Suprapubic skin (tissue), 4 donors: ENCODE data around the gene STPG1. TPM values are rescaled to one million over a fixed set of nuclear protein-coding genes. Genes with fewer than 3 reads are reported as not detected.
A peak's percentile ranks its signal among the peaks of the same experiment; 100 is the strongest.

Experiments used
- DNase-seq, 2 donors: peaks; one replicate each; pipeline ENCODE4 v3.0.0-alpha.2; 2019; ENCODE audit warnings: low spot score in 2 of 2
- H3K27ac ChIP-seq: fragments of 200-600 bp; sonication (generic); one replicate; pipeline ENCODE4 v1.5.1; 2019
- H3K27me3 ChIP-seq: fragments of 200-600 bp; sonication (generic); one replicate; pipeline ENCODE4 v1.5.1; 2019
- H3K36me3 ChIP-seq: fragments of 200-600 bp; sonication (generic); one replicate; pipeline ENCODE4 v1.5.1; 2019
- H3K4me1 ChIP-seq: fragments of 200-600 bp; sonication (generic); one replicate; pipeline ENCODE4 v1.5.1; 2019
- H3K4me3 ChIP-seq: fragments of 200-600 bp; sonication (generic); one replicate; pipeline ENCODE4 v1.5.1; 2019; ENCODE audit warnings: mild to moderate bottlenecking
- H3K9me3 ChIP-seq: fragments of 200-600 bp; sonication (generic); one replicate; pipeline ENCODE4 v1.5.1; 2019
- EP300 ChIP-seq: sonication (generic); formaldehyde crosslinking; IDR thresholded peaks from one replicate; pipeline ENCODE4 v1.6.1; 2017; ENCODE audit warnings: antibody characterized with exemption
- POLR2A ChIP-seq, 2 donors: fragments of 450-650 bp; IDR thresholded peaks; one replicate each; pipeline ENCODE4 v1.6.1; 2017; ENCODE audit warnings: antibody characterized with exemption in 2 of 2, mild to moderate bottlenecking in 2 of 2, moderate library complexity in 2 of 2
- POLR2AphosphoS5 ChIP-seq, 3 donors: sonication (generic); formaldehyde crosslinking; IDR thresholded peaks; one replicate each; pipeline ENCODE4 v1.6.1; 2017; ENCODE audit warnings: antibody characterized with exemption in 3 of 3
- WGBS: methylation state at CpG from one replicate; pipeline ENCODE4 v1.1.5; 2018; 5-methylcytosine and 5-hydroxymethylcytosine counted together
- total RNA-seq, 4 donors: library from RNA; depleted of rRNA; stranded (reverse); fragments of >200 nt; gene quantifications; one replicate each; pipeline ENCODE4 v1.1.0, GENCODE V29; 2016
- TF ChIP-seq, protein P1 (sequence below), 2 donors: fragments of 200-600 bp in 1 of 2; fragments of 450-650 bp in 1 of 2; sonication (generic) in 1 of 2; IDR thresholded peaks; one replicate each; pipeline ENCODE4 v1.5.1; 2016 to 2019; ENCODE audit warnings: antibody characterized with exemption in 2 of 2, mild to moderate bottlenecking in 1 of 2, moderate library complexity in 1 of 2

The STPG1 gene
- total RNA-seq, 4 donors from 2014 or later, result 7.2 to 8.5 (median 7.8) TPM

DNA sequence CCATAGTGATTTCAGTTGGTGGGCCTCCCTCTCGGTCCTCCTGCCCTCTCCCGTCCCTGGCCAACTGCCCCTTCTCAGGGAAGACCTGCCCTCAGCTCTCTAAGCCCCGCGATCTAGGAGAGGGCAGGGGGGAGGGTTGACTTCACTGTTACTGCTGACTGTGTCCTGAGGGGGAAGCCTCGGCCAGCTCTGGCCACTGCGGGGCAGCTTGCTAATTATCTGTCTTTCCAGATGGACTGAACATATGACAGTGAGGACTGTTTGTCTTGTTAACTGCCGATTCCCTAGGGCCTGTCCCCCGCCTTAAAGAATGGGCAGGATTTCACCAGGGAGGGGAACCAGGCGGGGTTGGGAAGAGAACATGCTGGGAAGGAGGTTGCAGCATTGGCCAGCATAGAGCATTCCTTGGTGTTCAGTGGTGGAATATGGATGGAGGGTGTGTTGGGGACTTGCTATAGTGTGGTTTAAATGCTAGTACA, 24.9 kb upstream of the STPG1 start:
- Histone ChIP-seq H3K27me3 (no peaks in the 10 kb centered on the region), H3K9me3 (no peaks in the 10 kb centered on the region), H3K36me3 (peaks cover 9% of the 10 kb centered on the region), H3K4me1 (peaks cover 30% of the 10 kb centered on the region), H3K27ac (peak overlapping the region; percentile 55), H3K4me3 (no peak overlapping the region)
- DNase-seq, result peak; percentile 85 to 87
- WGBS, result 66% methylated on average over 4 of the region's 9 CpGs
- TF ChIP-seq POLR2AphosphoS5 (IDR thresholded peaks at IDR 0.05) (peak in 1 of 3 donors; percentile 57), EP300 (no peak)

DNA sequence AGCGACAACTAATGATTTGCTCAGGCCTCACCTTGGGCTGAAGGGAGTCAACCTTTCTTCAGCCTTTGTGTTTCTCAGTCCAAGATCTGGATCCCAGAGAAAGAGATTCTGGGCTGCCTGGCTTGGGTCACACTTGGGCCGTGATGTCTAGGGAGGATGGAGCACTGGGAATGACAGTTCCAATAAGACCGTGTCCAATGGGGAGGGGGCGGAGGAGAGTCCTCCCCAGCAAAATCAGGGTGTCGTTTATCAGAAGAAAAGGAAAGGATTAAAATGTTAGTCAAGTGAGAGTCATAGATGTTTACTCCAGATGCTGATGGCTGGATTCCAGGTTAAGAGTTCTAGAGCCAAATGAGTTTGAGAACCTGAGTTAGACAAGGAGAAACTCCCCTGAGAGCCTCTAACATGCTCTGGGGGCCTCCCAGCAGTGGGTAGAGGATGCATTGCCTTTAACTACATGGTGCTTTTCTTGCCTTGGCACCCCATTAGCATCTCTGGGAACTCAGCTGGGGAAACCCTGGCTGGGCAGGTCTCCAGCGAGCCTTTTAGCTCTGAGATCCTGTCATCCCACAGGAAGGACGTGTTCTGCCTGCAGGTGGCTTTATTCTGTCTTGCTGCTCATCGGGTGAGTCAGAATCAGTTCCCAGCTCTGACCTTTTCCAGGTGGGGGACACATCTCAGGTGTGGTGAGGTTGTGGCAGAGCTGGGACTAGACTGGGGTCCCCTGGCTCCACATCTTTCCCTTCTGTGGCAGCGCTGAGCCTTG, 24.2 kb upstream of the STPG1 start:
- WGBS, result 60% methylated on average over 9 of the region's 9 CpGs
- Histone ChIP-seq H3K9me3 (no peaks in the 10 kb centered on the region), H3K4me1 (peaks cover 25% of the 10 kb centered on the region), H3K36me3 (peaks cover 9% of the 10 kb centered on the region), H3K27ac (peak overlapping the region; percentile 55), H3K27me3 (no peaks in the 10 kb centered on the region), H3K4me3 (no peak overlapping the region)
- peak in 1 of 2 donors; percentile 57 for DNase-seq
- TF ChIP-seq POLR2AphosphoS5 (IDR thresholded peaks at IDR 0.05), result no peak
- no peak for TF ChIP-seq POLR2A (IDR thresholded peaks at IDR 0.05)
- TF ChIP-seq, protein P1, sequence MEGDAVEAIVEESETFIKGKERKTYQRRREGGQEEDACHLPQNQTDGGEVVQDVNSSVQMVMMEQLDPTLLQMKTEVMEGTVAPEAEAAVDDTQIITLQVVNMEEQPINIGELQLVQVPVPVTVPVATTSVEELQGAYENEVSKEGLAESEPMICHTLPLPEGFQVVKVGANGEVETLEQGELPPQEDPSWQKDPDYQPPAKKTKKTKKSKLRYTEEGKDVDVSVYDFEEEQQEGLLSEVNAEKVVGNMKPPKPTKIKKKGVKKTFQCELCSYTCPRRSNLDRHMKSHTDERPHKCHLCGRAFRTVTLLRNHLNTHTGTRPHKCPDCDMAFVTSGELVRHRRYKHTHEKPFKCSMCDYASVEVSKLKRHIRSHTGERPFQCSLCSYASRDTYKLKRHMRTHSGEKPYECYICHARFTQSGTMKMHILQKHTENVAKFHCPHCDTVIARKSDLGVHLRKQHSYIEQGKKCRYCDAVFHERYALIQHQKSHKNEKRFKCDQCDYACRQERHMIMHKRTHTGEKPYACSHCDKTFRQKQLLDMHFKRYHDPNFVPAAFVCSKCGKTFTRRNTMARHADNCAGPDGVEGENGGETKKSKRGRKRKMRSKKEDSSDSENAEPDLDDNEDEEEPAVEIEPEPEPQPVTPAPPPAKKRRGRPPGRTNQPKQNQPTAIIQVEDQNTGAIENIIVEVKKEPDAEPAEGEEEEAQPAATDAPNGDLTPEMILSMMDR (IDR thresholded peaks at IDR 0.05), result no peak
- no peak for TF ChIP-seq EP300

DNA sequence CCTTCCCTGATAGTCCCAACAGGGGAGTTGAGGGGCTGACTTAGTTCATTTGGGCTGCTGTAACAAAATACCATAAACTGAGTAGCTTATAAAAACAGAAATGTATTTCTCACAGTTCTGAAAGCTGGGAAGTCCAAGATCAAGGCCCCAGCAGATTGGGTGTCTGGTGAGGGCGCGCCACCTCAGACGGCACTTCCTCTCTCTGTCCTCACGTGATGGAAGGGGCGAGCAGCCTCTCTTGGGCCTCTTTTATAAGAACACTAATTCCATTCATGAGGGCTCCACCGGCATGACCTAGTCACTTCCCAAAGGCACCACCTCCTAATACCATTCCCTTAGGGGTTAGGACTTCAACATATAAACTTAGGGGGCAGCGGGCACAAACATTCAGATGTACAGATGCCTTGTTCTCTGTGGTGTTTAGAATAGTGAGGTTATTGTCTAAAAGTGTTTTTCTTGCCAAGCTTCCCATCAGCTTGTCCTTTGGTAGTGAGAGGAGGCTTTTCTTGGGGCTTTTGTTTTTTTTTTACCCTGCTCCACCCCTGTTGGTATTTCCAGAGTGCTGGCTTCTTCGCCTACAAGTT, 22.3 kb upstream of the STPG1 start:
- TF ChIP-seq POLR2AphosphoS5 (IDR thresholded peaks at IDR 0.05) (no peak), POLR2A (IDR thresholded peaks at IDR 0.05) (no peak), EP300 (no peak)
- TF ChIP-seq, protein P1 (IDR thresholded peaks at IDR 0.05), result no peak
- no peak overlapping the region for H3K4me3 ChIP-seq
- H3K36me3 ChIP-seq, result peaks cover 4% of the 10 kb centered on the region
- no peaks in the 10 kb centered on the region for H3K9me3 ChIP-seq
- no peak for DNase-seq
- H3K27ac ChIP-seq, result peak overlapping the region; percentile 16
- H3K27me3 ChIP-seq, result no peaks in the 10 kb centered on the region
- WGBS, result 94% methylated on average over 7 of the region's 8 CpGs
- H3K4me1 ChIP-seq, result peaks cover 20% of the 10 kb centered on the region

DNA sequence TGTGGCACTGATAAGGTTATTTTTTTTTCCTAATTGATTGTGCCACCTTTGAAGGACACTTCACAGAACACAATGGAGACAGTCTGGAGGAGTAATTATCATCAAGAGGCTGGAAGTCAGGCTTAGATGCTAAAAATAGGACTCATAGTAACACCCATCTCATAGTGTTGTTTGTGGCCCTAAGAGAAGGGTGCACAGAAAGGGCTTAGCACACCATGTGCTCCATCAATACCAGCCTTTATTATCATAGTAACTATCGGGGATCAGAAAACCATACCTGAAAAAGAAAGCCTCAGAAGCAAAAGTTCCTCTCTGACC, 13.9 kb upstream of the STPG1 start:
- Histone ChIP-seq H3K36me3 (peaks cover 12% of the 10 kb centered on the region), H3K27me3 (no peaks in the 10 kb centered on the region), H3K4me3 (no peak overlapping the region), H3K9me3 (no peaks in the 10 kb centered on the region), H3K27ac (no peak overlapping the region), H3K4me1 (no peaks in the 10 kb centered on the region)
- 79% methylated on average over 1 of the region's 1 CpG for WGBS
- TF ChIP-seq POLR2AphosphoS5 (IDR thresholded peaks at IDR 0.05) (no peak), EP300 (no peak), POLR2A (IDR thresholded peaks at IDR 0.05) (no peak)
- TF ChIP-seq, protein P1 (IDR thresholded peaks at IDR 0.05), result no peak
- no peak for DNase-seq

DNA sequence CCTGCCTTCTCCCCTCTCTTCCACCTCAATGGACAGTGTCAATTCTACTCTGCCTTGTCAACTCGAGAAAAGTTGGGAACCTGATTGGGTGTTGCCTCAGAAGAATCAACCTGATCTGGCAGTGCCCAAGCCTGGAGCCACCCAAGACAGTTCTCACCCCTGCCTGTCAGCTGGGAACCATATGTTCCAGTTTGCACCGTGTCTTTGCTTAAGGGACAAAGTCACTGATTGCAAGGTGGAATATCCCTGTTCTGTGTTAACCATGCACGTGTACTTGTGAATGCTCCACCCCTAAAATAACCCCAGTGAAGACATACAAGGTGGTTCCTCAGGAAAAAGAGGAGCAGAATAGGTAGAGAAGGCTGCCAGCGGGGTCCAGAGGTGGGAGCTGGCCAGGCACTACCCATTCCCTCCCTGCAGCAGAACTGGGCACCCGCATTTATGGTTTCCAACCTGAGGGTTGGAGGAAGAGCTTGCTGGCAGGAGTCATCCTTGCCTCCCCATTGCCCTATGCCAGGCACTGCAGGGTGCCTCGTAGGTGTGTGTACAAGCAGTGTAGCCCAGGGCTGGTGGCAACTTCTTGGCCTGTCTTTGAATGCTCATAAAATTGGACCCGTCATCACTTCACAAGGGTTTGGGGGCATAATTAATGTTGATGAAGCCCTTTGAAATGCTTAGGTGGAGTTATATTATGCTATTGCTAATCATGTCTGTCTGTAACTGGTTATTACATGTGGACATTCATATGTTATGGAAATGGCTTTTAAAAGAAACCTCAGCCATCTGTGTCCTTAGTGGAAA, 13.4 kb upstream of the STPG1 start:
- 82% methylated on average over 7 of the region's 7 CpGs for WGBS
- TF ChIP-seq POLR2AphosphoS5 (IDR thresholded peaks at IDR 0.05) (no peak), EP300 (no peak), POLR2A (IDR thresholded peaks at IDR 0.05) (no peak)
- TF ChIP-seq, protein P1 (IDR thresholded peaks at IDR 0.05), result no peak
- H3K36me3 ChIP-seq, result peaks cover 16% of the 10 kb centered on the region

More for the DNA sequence above, 13.4 kb upstream of the STPG1 start:
- no peak overlapping the region for H3K4me3 ChIP-seq
- no peak for DNase-seq
- H3K27me3 ChIP-seq, result no peaks in the 10 kb centered on the region
- no peak overlapping the region for H3K27ac ChIP-seq
- no peaks in the 10 kb centered on the region for H3K4me1 ChIP-seq
- H3K9me3 ChIP-seq, result no peaks in the 10 kb centered on the region
